Ishikawa (cell line): ENCODE measurements around the gene ASTN2.

Experiments
- REST ChIP-seq: IDR thresholded peaks from 2 replicates; pipeline ENCODE4 v1.6.1; 2012; ENCODE audit warnings: low read depth, mild to moderate bottlenecking
- YY1 ChIP-seq: IDR thresholded peaks from 2 replicates; pipeline ENCODE4 v1.6.1; 2012; ENCODE audit warnings: low read depth

GRCh38 chr9:116646661-116647514 lies 768.0 kb downstream of the ASTN2 start:
- TF ChIP-seq REST = no peak
- no peak for TF ChIP-seq YY1
